AG10803 (cell line): Measurements from ENCODE around the gene IGF1.

Experiments used
- DNase-seq: peaks from one replicate; pipeline ENCODE4 v3.0.0; 2010; ENCODE audit warnings: low read depth
- H3K4me3 ChIP-seq: 2 replicates; pipeline ENCODE4 v1.5.1; 2011; ENCODE audit warnings: mild to moderate bottlenecking, low read length, control low read depth
- CTCF ChIP-seq: conservative IDR thresholded peaks from 2 replicates; pipeline ENCODE4 v1.5.1; 2011; ENCODE audit warnings: mild to moderate bottlenecking, low read length, control low read depth, inconsistent platforms

The IGF1 gene

GRCh38 chr12:102484017-102484416 lies 3.7 kb upstream of the IGF1 start:
- TF ChIP-seq CTCF: no peak
- peak overlapping the region; percentile 43 for H3K4me3 ChIP-seq
- DNase-seq: no peak

- no peak overlapping the region for H3K4me3 ChIP-seq
- no peak for DNase-seq
- TF ChIP-seq CTCF: no peak
Observed at GRCh38 chr12:102483466-102483865, 3.1 kb upstream of the IGF1 start.

DNA sequence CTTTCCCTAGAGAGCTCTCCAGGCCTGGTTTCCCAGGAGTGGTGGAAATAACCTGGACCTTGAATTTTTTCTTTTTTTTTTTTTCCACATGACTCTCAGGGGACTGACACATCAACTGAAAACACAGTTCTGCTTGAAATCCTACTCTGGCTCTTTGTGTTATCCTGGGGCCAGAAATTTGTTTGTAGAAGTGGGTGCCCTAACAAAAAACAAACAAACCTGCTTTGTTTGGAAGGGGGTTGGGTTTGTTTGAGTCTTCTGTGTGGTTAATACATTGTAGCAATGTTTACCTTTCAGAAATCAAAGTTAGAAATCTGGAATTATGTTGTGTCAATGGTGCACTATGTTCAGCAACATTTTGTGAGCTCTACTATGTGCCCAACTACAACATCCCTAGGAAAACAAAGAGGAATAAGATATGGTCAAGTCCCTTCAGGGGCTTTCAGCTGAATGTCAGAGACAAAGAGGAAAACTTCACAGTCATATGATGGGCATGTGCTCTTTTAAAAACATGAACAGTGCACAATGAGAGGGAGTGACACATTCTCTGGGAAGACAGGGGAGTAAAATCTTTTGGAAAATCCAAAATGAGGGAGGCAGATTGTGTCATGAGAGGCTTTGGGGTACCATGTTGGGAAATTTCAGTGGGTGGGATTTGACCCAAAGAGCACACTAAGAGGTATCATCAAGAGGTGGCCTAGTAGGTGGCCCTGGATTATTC lies 1.5 kb upstream of the IGF1 start:
- no peak for DNase-seq
- no peak for TF ChIP-seq CTCF
- no peak overlapping the region for H3K4me3 ChIP-seq

DNA sequence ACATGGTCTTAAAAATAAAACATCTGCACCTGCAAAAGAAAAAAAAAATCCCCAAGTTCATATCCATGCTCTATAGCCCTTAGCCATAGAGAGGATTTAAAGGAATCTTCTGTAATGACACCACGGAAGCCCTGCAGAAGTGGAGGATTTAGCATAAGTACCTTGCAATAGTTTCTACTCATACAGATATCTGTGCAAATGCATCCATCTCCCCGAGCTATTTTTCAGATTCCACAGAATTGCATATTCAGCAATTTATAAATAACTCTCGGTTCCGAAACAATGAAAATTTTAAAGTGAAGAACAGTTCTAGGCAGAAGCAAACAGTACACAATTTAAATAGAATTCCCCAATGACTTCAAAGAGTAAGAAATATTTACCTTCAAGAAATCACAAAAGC lies 424 bp downstream of the IGF1 start:
- DNase-seq: no peak
- H3K4me3 ChIP-seq: no peak overlapping the region
- TF ChIP-seq CTCF: no peak

DNA sequence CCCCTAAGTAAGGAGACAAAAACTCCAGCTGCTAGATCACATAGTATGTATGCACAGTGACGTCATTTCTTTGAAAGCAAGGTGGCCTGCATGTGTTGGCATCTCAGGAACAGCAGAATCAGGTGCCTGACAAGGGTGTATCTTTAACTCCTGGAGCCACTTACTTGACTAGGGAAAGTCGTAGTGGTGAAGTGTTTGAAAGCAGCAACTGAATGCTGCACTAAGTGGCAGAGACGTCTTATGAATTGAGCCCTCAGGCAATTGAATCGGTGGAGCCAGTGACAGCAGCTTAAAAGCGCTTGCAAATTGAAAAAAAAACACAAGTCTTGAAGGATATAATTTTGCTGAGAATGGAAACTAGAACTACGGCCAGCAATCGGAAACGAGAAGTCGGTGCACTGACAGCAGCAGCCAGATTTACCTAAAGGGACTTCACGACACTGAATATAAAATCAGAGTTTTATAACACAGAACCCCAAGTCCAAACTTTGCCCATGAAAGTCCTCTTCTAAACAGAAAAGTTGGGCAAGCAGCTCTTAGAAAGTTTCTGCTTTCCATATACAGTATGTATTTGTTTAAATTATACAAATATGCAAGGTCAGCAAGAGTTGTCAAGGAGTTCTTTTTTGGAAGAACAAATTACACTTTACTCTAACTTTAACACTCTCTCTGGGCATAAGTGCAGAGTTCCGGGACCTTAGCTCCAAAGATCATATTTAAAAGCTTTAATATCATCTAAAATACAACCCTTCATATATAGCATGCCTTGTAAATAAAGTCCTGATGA lies 1.1 kb downstream of the IGF1 start:
- peak; percentile 14 for DNase-seq
- H3K4me3 ChIP-seq: 0 out of 2 replicates have a peak overlapping the region, but pooled peaks have one; percentile 2
- no peak for TF ChIP-seq CTCF

DNA sequence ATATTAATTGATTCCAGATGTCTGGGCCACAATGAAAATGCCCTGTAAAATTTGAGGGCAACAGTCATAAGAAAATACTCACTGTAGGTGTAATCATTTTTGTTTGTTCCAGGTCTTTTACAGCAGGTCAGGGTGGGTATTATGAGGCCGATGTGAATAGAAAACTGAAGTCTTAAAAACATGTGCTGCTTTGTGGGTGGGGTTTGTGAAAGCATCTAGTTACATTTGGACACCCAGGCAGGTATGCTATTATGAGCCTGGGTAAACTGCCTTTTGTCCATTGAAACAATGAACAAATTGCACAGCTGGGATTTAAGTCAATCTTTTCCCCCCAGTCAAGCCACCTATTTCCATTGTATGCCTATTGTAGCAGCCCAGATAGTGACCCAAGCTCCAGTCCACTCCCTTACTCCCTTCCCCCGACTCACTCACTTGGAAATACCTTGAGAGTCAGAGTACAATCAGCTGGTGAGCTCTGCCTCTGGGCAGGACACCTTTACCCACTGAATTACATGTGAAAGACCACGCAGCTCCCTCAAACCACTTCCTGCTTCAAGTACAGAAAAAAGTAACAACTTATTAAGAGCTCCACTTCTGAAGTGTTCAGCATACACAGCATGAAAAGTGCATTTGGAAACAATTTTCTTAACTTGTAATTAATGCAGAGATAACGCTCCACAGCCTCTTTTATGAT lies 1.8 kb downstream of the IGF1 start:
- no peak overlapping the region for H3K4me3 ChIP-seq
- DNase-seq: no peak
- no peak for TF ChIP-seq CTCF
